Endothelial cell (in vitro differentiated cells): Measurements from ENCODE around the gene NUP160. TPM values are rescaled to one million over a fixed set of nuclear protein-coding genes. Genes with fewer than 3 reads are reported as not detected.
"Not testable (repeated sequence)": the region's sequence is repeated elsewhere in the genome, so short reads cannot be mapped to it uniquely, and the experiment has no call there.

Source experiments
- DNase-seq: peaks from one replicate; pipeline ENCODE4 v3.0.0; 2021; ENCODE audit warnings: low spot score
- H3K27ac Mint-ChIP-seq: one replicate; pipeline ENCODE4 v1.8.0; 2021; ENCODE audit warnings: mixed read lengths, inconsistent platforms; ENCODE audit not compliant: unreplicated experiment
- H3K27me3 Mint-ChIP-seq: one replicate; pipeline ENCODE4 v1.8.0; 2021; ENCODE audit warnings: mild to moderate bottlenecking, moderate library complexity, mixed read lengths, inconsistent platforms; ENCODE audit not compliant: unreplicated experiment
- H3K36me3 Mint-ChIP-seq: one replicate; pipeline ENCODE4 v1.8.0; 2021; ENCODE audit warnings: mild to moderate bottlenecking, low read depth, mixed read lengths, inconsistent platforms; ENCODE audit not compliant: unreplicated experiment
- H3K4me1 Mint-ChIP-seq: one replicate; pipeline ENCODE4 v1.8.0; 2021; ENCODE audit warnings: mild to moderate bottlenecking, mixed read lengths, inconsistent platforms; ENCODE audit not compliant: unreplicated experiment
- H3K4me3 Mint-ChIP-seq: one replicate; pipeline ENCODE4 v1.8.0; 2021; ENCODE audit warnings: mild to moderate bottlenecking, mixed read lengths, inconsistent platforms; ENCODE audit not compliant: unreplicated experiment
- H3K9me3 Mint-ChIP-seq: one replicate; pipeline ENCODE4 v1.8.0; 2021; ENCODE audit warnings: mixed read lengths, inconsistent platforms; ENCODE audit not compliant: unreplicated experiment
- total RNA-seq: library from RNA; stranded (reverse); fragmentation: NEBNext Ultra II Directional; extraction: Animal tissue kit (Norgen Biotek cat#: 25700); gene quantifications from one replicate; pipeline ENCODE4 v1.2.1, GENCODE V29; 2021; ENCODE audit not compliant: unreplicated experiment
- TF ChIP-seq, protein P1 (sequence below): fragments of 200-600 bp; sonication (generic); IDR thresholded peaks from one replicate; pipeline ENCODE4 v1.5.0; 2021; ENCODE audit warnings: antibody characterized with exemption; ENCODE audit not compliant: unreplicated experiment

The NUP160 gene
- total RNA-seq, 1 donor from 2014 or later = 30.2 TPM

DNA sequence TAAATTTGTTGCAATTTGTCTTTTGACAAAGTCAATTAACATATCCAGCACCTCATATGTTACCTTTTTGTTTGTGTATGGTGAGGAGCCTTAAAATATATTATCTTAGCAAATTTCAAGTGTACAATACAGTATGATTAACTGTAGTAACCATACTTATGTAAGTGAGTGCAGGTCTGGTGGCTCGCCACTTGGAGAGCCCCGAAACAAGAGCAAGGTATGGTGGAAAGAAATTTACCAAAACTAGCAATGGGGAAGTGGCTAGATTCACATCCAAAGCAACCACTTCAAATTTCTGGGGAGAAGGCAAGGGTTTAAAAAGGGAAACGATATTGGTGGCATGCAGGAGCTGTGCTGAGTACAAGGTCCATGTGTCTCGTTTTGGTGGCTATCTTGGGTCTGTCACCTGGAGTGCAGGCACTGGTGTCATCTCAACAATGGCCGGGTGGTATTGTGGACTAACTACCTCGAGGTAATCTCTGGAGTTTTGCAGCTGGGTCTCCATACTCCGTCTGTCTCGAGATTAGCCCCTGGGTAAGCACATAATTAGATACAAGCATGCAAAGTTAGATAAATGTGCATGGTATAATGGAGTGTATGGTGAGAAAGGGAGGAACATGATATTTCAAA, 72.8 kb downstream of the NUP160 start:
- H3K27me3 Mint-ChIP-seq = no peaks in the 10 kb centered on the region
- H3K4me1 Mint-ChIP-seq = no peaks in the 10 kb centered on the region
- peaks cover 11% of the 10 kb centered on the region for H3K36me3 Mint-ChIP-seq
- H3K27ac Mint-ChIP-seq = no peak overlapping the region
- no peaks in the 10 kb centered on the region for H3K9me3 Mint-ChIP-seq
- TF ChIP-seq, protein P1, sequence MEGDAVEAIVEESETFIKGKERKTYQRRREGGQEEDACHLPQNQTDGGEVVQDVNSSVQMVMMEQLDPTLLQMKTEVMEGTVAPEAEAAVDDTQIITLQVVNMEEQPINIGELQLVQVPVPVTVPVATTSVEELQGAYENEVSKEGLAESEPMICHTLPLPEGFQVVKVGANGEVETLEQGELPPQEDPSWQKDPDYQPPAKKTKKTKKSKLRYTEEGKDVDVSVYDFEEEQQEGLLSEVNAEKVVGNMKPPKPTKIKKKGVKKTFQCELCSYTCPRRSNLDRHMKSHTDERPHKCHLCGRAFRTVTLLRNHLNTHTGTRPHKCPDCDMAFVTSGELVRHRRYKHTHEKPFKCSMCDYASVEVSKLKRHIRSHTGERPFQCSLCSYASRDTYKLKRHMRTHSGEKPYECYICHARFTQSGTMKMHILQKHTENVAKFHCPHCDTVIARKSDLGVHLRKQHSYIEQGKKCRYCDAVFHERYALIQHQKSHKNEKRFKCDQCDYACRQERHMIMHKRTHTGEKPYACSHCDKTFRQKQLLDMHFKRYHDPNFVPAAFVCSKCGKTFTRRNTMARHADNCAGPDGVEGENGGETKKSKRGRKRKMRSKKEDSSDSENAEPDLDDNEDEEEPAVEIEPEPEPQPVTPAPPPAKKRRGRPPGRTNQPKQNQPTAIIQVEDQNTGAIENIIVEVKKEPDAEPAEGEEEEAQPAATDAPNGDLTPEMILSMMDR = no peak
- DNase-seq = no peak
- H3K4me3 Mint-ChIP-seq = no peak overlapping the region

DNA sequence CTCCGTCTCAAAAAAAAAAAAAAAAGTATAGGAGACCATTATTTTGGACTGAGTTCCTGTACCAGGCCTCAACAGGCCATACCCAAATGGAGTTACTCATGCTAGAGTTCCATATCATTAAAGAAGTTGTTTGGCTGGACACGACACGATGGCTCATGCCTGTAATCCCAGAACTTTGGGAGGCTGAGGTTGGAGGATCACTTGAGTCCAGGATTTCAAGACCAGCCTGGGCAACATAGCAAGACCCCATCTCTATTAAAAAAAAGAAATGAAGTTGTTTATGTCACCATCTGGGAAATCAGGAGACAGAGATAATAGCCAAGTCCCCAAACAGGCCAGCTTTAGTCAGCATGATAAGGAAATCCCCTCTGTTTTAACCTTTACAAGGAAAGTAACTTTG, 74.3 kb downstream of the NUP160 start:
- H3K9me3 Mint-ChIP-seq = no peaks in the 10 kb centered on the region
- no peaks in the 10 kb centered on the region for H3K27me3 Mint-ChIP-seq
- H3K4me1 Mint-ChIP-seq = no peaks in the 10 kb centered on the region
- no peak overlapping the region for H3K4me3 Mint-ChIP-seq
- peaks cover 6% of the 10 kb centered on the region for H3K36me3 Mint-ChIP-seq
- DNase-seq = no peak
- TF ChIP-seq, protein P1 = no peak
- H3K27ac Mint-ChIP-seq = no peak overlapping the region

DNA sequence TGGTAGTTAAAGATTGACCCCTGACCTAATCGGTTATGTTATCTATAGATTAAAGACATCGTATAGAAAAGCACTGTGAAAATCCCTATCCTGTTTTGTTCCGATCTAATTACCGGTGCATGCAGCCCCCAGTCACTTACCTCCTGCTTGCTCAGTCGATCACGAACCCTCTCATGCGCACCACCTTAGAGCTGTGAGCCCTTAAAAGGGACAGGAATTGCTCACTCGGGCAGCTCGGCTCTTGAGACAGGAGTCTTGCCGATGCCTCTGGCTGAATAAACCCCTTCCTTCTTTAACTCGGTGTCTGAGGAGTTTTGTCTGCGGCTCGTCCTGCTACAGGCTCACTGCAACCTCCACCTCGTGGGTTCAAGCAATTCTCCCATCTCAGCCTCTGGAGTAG, 78.6 kb downstream of the NUP160 start:
- not testable (repeated sequence) for H3K9me3 Mint-ChIP-seq, H3K27me3 Mint-ChIP-seq, H3K36me3 Mint-ChIP-seq, H3K4me1 Mint-ChIP-seq, DNase-seq, H3K4me3 Mint-ChIP-seq
- peak overlapping the region; percentile 65 for H3K27ac Mint-ChIP-seq

DNA sequence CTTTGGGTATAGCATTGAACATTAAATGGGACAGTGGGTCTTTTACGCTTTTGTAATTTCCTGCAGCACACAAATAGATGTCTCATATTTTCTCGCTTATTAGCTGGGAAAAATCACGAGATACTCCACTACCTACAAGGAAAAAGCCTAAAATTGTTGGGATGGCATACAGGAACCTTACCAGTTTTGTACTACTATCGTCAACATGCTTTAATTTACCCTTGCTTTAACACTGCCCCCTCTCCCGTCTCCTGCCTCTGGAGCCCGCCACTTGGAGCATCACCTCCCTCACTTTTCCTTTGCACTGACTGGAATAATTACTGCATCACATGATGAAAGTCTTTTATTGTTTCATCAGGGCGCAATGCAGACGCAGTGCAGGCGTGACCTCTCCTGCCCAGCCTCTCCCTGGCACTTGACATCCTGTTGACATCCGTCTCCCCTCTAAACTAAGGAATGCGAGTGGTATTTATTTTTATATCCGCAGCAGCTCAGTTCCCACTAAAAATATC, 80.0 kb downstream of the NUP160 start:
- peak; percentile 22 for DNase-seq
- Mint-ChIP-seq H3K27me3 (peaks cover 9% of the 10 kb centered on the region), H3K4me3 (peak overlapping the region; percentile 98), H3K27ac (peak overlapping the region; percentile 99), H3K36me3 (no peaks in the 10 kb centered on the region), H3K4me1 (peaks cover 10% of the 10 kb centered on the region), H3K9me3 (no peaks in the 10 kb centered on the region)
- TF ChIP-seq, protein P1 = no peak

DNA sequence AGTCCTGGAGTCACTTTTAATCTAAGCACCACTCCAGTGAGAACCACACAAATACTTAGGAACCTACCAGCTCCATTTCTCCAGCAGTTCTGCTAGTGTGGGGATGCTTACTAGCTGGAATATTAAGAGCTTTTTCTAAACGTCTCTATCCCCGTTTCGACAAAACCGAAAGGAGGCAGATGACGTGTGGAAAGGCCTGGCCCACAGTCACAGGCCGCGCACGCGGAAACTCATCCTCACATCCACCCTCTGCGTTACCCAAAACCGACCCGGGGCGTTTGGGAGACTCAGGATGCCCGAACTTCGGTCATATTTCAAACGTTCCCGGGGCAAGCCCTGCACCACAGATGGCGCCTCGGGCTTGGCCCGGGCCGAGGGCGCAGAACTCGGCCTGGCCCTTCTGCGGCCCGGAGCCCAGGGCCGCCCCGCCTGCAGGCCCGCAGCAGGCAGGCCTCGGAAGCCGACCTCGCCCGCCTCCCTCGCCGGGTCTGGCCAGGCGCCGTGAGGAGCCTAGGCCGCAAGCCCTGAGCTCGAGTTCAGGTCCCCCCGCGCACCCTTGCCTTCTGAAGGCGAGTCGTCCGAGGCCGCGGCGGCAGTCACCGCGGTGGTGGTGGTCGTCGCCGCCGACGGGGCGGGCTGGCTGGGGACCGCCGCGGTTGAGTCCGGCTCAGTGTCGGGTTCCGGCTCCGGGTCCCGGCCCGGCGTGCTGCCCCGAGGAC, 81.5 kb downstream of the NUP160 start:
- Mint-ChIP-seq H3K36me3 (no peaks in the 10 kb centered on the region), H3K27me3 (peaks cover 9% of the 10 kb centered on the region), H3K4me3 (peak overlapping the region; percentile 96), H3K9me3 (no peaks in the 10 kb centered on the region), H3K4me1 (peaks cover 10% of the 10 kb centered on the region), H3K27ac (peak overlapping the region; percentile 87)
- peak; percentile 33 for DNase-seq
- TF ChIP-seq, protein P1 = no peak
